Natural killer cell treated with Interleukin-12 subunit alpha and Interleukin-12 subunit beta and Interleukin-15 and Interleukin-18, amount 100 ng/mL, for 72 hours (primary cell): ENCODE results near the gene DPP10. TPM values are rescaled to one million over a fixed set of nuclear protein-coding genes. Genes with fewer than 3 reads are reported as not detected.

Experiments used
- ATAC-seq, 2 donors: fragments of 150-1000 bp; cut with Tn5 transposase in 1 of 2; sonication (Bioruptor Pico), chemical (Tn5 transposase) in 1 of 2; 2 replicates each; pipeline ENCODE4 v1.10.0; 2021
- DNase-seq: peaks from one replicate; pipeline ENCODE4 v3.0.0; 2022; ENCODE audit warnings: low spot score
- H3K27ac Mint-ChIP-seq, 2 donors: 1 replicate in 1 of 2; 2 replicates in 1 of 2; pipeline ENCODE4 v1.8.0; 2022; ENCODE audit warnings: mixed read lengths in 2 of 2, mild to moderate bottlenecking in 1 of 2, moderate library complexity in 1 of 2
- H3K27me3 Mint-ChIP-seq, 2 donors: 1 replicate in 1 of 2; 2 replicates in 1 of 2; pipeline ENCODE4 v1.8.0; 2022; ENCODE audit warnings: mixed read lengths in 2 of 2
- H3K36me3 Mint-ChIP-seq: one replicate; pipeline ENCODE4 v1.8.0; 2022; ENCODE audit warnings: mixed read lengths
- H3K4me1 Mint-ChIP-seq, 2 donors: 1 replicate in 1 of 2; 2 replicates in 1 of 2; pipeline ENCODE4 v1.8.0; 2022; ENCODE audit warnings: low read depth in 2 of 2, mixed read lengths in 2 of 2, mild to moderate bottlenecking in 1 of 2
- H3K4me3 Mint-ChIP-seq: one replicate; pipeline ENCODE4 v1.8.0; 2022; ENCODE audit warnings: mixed read lengths
- H3K9me3 Mint-ChIP-seq: 2 replicates; pipeline ENCODE4 v1.8.0; 2022; ENCODE audit warnings: mixed read lengths
- total RNA-seq, 2 donors: library from RNA; stranded (reverse); gene quantifications; one replicate each; pipeline ENCODE4 v1.2.3, GENCODE V29; 2022

The DPP10 gene
- total RNA-seq, 2 donors from 2014 or later, result not detected

DNA sequence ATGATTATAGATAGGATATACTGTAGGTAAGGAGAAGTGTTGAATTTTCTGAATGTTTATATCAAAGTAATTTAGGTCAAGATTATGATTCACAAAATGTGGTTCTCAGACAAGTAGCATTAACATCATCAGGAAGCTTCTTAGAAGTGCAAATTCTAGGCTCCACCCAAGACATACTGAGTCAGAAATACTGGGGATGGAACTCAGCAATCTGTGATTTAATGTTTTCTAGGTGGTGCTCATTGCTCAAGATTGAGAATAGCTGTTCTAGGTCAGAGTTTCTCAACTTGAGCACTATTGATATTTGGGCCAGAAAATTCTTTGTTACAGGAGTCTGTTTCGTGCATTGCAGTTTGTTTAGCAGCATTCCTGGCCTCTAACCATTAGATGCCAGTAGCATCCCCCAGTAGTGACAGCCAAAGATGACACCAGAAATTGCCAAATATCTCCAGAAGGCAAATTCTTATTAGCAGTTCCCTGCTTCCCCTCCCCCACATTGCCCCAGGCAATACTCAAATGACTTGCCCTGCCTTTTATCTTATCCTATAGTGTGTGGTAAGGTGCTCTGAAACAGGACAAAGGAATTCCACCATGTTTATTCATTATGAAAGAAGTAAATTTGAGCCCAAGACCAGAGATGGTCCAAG lies 1001.2 kb downstream of the DPP10 start:
- ATAC-seq, result no peak

DNA sequence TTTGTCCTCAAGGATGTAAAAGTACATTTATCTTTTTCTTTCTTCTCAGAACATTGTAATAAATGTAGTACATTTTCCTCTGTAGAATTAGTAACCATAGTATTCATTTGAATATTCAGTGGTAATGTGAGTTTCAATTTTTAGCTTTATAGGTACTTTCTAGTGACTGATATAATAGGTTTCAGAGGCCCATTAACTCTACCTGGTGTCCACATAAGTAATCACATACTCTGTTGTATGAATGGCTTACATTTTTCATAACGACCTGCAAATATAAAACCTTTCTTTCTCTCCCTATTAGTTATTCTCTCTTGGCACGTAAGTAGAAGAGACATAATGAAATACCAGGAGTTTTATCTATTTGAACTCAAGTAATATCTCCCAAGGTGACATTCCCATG lies 1017.6 kb downstream of the DPP10 start:
- H3K4me1 Mint-ChIP-seq, result no peaks in the 10 kb centered on the region
- H3K27me3 Mint-ChIP-seq, result no peaks in the 10 kb centered on the region
- DNase-seq (no peak), ATAC-seq (no peak)
- H3K36me3 Mint-ChIP-seq, result no peaks in the 10 kb centered on the region
- no peak overlapping the region for H3K27ac Mint-ChIP-seq
- no peak overlapping the region for H3K4me3 Mint-ChIP-seq
- peaks cover 18% of the 10 kb centered on the region for H3K9me3 Mint-ChIP-seq

More for the DNA sequence above, 1001.2 kb downstream of the DPP10 start:
- H3K27me3 Mint-ChIP-seq, result no peaks in the 10 kb centered on the region
- H3K4me1 Mint-ChIP-seq, result no peaks in the 10 kb centered on the region
- peaks cover 7% of the 10 kb centered on the region for H3K36me3 Mint-ChIP-seq
- no peak overlapping the region for H3K4me3 Mint-ChIP-seq
- no peak overlapping the region for H3K27ac Mint-ChIP-seq
- no peak for DNase-seq
- H3K9me3 Mint-ChIP-seq, result peaks cover 31% of the 10 kb centered on the region

DNA sequence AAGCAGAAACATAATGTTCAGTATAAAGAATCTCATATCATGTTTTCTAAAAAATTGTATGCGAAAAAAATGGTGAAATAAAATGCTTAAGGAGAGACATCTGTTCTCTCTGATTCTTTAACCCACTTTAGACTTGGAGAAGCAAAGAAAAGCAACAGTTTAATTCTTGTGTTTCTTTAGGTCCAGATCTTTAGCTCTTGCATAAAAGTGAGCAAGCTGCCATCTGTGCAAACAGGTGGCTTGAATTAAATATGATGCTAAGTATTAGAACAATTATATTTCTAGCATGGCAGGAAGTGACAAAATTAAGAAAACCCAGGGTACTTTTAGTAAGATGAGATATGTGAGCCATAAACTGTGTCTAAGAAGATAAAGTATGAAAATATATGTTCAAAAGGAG lies 1038.3 kb downstream of the DPP10 start:
- ATAC-seq (no peak), DNase-seq (no peak)
- H3K27me3 Mint-ChIP-seq, result no peaks in the 10 kb centered on the region
- H3K4me1 Mint-ChIP-seq, result no peaks in the 10 kb centered on the region
- peaks cover 15% of the 10 kb centered on the region for H3K9me3 Mint-ChIP-seq
- H3K36me3 Mint-ChIP-seq, result peaks cover 5% of the 10 kb centered on the region
- no peak overlapping the region for H3K4me3 Mint-ChIP-seq
- no peak overlapping the region for H3K27ac Mint-ChIP-seq

DNA sequence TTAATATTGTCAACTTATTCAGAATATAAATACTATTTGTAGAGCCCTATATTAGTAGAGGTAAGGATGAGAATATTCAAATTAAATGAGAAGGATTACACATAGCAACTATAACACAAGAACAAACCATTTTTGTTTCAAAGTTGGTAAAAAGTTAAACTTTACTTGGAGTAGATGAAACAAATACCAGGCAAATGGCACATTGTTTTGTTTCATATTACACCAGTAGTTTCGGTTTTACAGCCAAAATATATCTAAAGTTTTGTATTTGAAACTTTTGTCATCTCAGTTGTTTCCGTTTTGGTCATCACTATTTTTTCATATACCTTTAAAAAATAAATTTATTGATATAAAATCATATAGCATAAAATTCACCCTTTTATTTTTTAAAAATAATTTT lies 1039.4 kb downstream of the DPP10 start:
- DNase-seq (no peak), ATAC-seq (no peak)
- peaks cover 11% of the 10 kb centered on the region for H3K9me3 Mint-ChIP-seq
- no peak overlapping the region for H3K4me3 Mint-ChIP-seq
- H3K4me1 Mint-ChIP-seq, result no peaks in the 10 kb centered on the region
- H3K27ac Mint-ChIP-seq, result no peak overlapping the region
- H3K36me3 Mint-ChIP-seq, result no peaks in the 10 kb centered on the region
- H3K27me3 Mint-ChIP-seq, result no peaks in the 10 kb centered on the region

DNA sequence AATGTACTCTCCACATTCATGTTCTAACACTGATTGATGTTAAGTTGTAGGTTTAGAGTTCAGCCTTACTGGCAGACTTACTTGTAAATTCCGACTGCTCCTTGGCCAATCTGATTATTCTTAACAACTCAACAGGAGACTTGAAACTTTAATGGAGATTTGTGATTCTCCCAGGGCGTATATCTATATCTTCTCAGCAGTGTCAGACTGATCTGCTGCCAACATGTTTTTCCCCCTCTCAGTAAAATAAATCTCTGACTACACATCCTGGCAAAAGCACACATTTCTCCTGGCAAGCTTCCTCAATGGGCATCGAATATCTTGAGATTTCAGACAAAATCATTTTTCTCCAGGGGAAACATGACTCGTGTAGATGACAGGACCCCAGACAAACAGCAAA lies 1041.2 kb downstream of the DPP10 start:
- peaks cover 11% of the 10 kb centered on the region for H3K9me3 Mint-ChIP-seq
- no peak overlapping the region for H3K4me3 Mint-ChIP-seq
- no peaks in the 10 kb centered on the region for H3K27me3 Mint-ChIP-seq
- no peaks in the 10 kb centered on the region for H3K4me1 Mint-ChIP-seq
- ATAC-seq (no peak), DNase-seq (no peak)
- H3K27ac Mint-ChIP-seq, result no peak overlapping the region
- H3K36me3 Mint-ChIP-seq, result no peaks in the 10 kb centered on the region

DNA sequence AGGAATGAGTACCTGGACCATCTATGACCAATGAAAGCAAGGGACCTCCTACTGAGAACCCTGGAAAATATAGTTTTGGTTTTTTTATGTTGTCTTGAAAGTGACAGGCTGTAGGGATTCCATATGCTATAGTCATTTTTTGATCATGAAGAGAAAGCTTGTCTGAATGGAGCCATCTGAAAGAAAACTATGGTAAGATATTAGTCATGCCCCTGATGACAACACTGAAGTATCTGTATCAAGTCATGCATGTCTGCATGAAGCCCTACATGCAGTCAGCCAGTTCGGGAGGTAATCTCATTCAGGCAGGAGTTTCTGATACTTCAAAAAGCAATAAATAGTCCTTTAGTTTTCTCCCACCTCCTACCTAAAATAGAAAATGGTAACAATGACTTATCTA lies 1042.0 kb downstream of the DPP10 start:
- DNase-seq (no peak), ATAC-seq (no peak)
- H3K4me1 Mint-ChIP-seq, result no peaks in the 10 kb centered on the region
- no peaks in the 10 kb centered on the region for H3K36me3 Mint-ChIP-seq
- no peaks in the 10 kb centered on the region for H3K27me3 Mint-ChIP-seq
- H3K27ac Mint-ChIP-seq, result no peak overlapping the region
- H3K4me3 Mint-ChIP-seq, result no peak overlapping the region
- peaks cover 11% of the 10 kb centered on the region for H3K9me3 Mint-ChIP-seq

DNA sequence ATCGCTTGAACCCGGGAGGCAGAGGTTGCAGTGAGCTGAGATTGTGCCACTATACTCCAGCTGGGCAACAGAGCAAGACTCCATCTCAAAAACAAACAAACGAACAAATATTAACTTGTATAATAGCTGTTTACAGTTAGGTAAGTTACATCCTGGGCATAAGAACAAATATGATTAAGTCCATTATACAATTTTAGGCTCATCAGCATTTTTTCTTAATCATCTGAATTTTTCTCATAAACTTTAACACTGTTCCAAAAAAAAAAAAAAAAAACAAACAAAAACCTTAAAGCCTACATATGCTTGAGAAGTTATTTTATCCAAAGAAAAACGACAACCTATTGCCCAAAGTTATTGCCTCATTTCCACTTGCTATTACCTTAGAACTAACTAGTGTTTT lies 1042.5 kb downstream of the DPP10 start:
- Mint-ChIP-seq H3K36me3 (peaks cover 3% of the 10 kb centered on the region), H3K4me1 (no peaks in the 10 kb centered on the region), H3K27ac (no peak overlapping the region), H3K9me3 (peaks cover 11% of the 10 kb centered on the region), H3K27me3 (no peaks in the 10 kb centered on the region), H3K4me3 (no peak overlapping the region)
- DNase-seq (no peak), ATAC-seq (no peak)

DNA sequence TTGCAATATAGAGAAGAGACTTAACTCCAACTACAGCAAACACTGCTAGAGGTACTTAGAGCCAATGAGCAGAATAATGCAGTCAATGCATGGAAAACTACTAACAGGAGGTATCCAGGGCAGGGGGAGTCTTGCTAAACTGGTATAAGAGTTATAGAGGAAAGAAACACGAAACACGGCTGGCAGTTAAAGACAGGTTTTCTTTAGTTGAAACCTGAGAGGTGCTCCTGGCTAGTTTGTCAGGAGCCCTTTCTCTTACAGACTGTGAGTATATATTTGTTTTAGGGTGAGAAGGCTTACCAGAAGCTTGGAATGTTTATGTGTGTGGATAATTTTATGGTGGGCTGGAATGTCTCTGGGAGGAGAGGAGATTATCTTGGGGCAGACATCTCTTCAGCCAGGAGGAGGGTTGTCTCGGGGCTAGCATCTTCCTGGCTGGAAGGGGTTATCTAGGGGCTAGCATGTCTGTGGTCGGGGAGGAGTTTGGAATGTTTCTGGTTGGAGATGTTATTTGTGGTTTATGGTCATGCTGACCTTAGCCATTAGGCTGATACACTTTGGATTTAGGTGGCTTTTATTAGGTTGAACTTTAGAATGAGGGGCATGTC lies 1048.8 kb downstream of the DPP10 start:
- no peaks in the 10 kb centered on the region for H3K4me1 Mint-ChIP-seq
- no peak for DNase-seq
- ATAC-seq, result no peak
- no peak overlapping the region for H3K4me3 Mint-ChIP-seq
- no peaks in the 10 kb centered on the region for H3K9me3 Mint-ChIP-seq
- peaks cover 10% of the 10 kb centered on the region for H3K36me3 Mint-ChIP-seq
- H3K27me3 Mint-ChIP-seq, result no peaks in the 10 kb centered on the region
- no peak overlapping the region for H3K27ac Mint-ChIP-seq

DNA sequence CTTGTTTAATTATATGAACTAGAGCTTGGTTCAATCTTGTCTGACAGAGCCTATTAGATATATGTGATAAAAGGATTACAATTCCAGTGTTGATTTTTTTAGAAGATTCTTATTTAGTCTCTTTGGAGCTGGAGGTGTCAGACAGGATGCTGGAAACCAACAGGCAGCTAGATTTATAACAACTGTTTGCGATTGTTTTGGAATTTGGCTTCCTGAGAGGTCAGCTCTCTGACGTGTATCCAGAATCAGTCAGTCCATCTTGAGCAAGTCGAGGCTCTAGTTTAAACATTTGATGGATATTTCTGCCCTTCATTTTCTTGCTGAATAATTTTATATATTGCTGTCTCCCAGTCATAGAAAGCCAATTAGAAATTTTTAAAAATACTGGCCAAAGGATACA lies 1062.9 kb downstream of the DPP10 start:
- Mint-ChIP-seq H3K27me3 (no peaks in the 10 kb centered on the region), H3K4me3 (no peak overlapping the region), H3K9me3 (peaks cover 19% of the 10 kb centered on the region), H3K4me1 (no peaks in the 10 kb centered on the region), H3K36me3 (peaks cover 4% of the 10 kb centered on the region), H3K27ac (no peak overlapping the region)
- ATAC-seq (no peak), DNase-seq (no peak)

DNA sequence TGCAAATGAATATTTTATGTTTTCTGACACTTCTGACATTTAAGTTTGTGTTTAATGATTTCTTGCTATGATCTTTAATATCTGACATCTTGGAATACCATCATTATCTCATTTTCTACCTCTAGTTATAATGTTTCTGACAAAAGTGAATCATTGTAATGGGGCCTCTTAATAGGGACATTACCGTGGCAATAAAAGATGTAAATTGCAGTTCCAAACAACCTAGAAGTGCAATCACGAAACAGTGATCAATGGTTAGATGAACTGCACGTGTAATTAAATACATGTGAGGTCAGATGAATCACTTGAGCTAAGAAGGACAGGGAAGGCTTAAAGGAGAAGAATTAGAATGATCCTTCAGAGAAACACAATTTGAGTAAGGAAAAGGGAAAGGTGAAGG lies 1078.3 kb downstream of the DPP10 start:
- H3K4me3 Mint-ChIP-seq, result no peak overlapping the region
- H3K27me3 Mint-ChIP-seq, result no peaks in the 10 kb centered on the region
- peaks cover 22% of the 10 kb centered on the region for H3K9me3 Mint-ChIP-seq
- no peak for ATAC-seq
- DNase-seq, result no peak
- H3K4me1 Mint-ChIP-seq, result no peaks in the 10 kb centered on the region
- H3K27ac Mint-ChIP-seq, result no peak overlapping the region
- H3K36me3 Mint-ChIP-seq, result peaks cover 8% of the 10 kb centered on the region

DNA sequence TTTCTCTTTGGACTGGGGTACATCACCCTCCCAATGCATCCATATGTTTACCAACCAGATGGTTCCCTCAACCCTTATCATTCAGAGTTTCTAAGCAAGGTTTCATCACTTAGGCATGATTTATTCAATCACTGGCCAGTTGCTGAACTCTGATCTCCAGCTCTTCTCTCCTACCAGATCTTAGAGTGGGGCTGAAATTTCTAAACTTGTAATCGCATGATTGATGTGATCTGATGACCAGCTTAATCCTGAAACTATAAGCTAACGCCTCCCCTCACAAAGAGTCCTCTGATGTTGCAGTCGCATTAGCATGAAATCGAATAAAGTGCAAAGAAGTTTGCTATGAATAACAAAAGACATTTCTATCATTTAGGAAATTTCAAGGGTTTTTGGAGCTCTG lies 1082.0 kb downstream of the DPP10 start:
- Mint-ChIP-seq H3K36me3 (peaks cover 8% of the 10 kb centered on the region), H3K4me1 (no peaks in the 10 kb centered on the region), H3K27me3 (no peaks in the 10 kb centered on the region), H3K27ac (no peak overlapping the region), H3K4me3 (no peak overlapping the region), H3K9me3 (peaks cover 23% of the 10 kb centered on the region)
- ATAC-seq (no peak), DNase-seq (no peak)

DNA sequence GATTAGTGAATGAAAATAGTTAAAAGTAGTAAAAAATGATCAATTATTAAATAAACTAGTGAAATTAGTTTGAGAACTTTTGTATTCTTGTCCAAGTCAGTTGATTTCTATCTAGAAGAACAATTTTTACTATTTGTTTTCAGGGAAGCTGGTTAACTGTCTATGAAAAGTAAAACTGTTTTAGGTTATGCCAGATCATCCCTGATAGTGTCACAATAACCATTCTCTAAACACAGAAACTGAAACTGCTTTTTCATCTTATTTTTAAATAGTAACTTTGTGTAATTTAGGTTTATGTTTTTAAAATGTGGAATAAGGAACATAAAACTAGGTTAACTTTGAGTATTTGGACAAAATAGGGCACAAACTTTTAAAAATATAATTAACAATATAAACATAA lies 1087.2 kb downstream of the DPP10 start:
- Mint-ChIP-seq H3K9me3 (peaks cover 9% of the 10 kb centered on the region), H3K27ac (no peak overlapping the region), H3K36me3 (no peaks in the 10 kb centered on the region), H3K4me3 (no peak overlapping the region), H3K4me1 (no peaks in the 10 kb centered on the region), H3K27me3 (no peaks in the 10 kb centered on the region)
- DNase-seq, result no peak
- no peak for ATAC-seq

DNA sequence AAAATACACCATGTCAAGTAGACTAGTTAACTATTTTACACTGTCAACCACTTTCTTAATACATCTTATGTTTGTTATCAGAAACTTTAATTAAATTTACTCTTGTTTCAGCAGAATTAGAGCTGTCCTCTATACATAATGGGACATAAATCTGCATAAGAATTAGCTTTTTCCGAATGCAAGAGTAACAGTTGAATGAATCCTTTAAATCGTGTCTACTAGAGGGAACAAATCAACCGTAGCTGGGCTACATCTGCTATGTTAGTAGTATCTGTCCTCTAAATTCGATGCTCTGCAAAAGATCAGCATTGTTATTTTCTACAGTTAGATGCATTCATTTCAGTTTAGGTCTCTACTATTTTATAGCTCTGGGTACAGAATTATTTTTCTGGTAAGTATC lies 1090.6 kb downstream of the DPP10 start:
- Mint-ChIP-seq H3K36me3 (no peaks in the 10 kb centered on the region), H3K27me3 (no peaks in the 10 kb centered on the region), H3K27ac (no peak overlapping the region), H3K9me3 (peaks cover 5% of the 10 kb centered on the region), H3K4me1 (no peaks in the 10 kb centered on the region), H3K4me3 (no peak overlapping the region)
- DNase-seq (no peak), ATAC-seq (no peak)

DNA sequence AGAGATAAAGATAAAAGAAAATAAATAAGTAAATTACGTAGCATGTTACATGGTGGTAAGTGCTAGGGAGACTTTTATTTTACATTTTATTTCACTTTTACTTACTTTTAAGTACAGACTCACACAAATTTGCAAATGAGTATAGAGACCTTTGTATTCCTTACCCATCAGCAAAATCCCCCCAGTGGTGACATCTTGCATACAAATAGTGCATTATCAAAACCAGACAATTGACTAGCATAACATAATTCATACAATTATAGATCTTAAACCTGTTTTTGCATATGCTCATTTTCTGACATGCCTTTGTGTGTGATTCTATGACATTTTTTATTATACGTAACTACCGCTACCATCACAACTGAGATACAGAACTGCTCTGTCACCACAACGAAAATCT lies 1099.4 kb downstream of the DPP10 start:
- H3K27me3 Mint-ChIP-seq, result no peaks in the 10 kb centered on the region
- no peak for ATAC-seq

DNA sequence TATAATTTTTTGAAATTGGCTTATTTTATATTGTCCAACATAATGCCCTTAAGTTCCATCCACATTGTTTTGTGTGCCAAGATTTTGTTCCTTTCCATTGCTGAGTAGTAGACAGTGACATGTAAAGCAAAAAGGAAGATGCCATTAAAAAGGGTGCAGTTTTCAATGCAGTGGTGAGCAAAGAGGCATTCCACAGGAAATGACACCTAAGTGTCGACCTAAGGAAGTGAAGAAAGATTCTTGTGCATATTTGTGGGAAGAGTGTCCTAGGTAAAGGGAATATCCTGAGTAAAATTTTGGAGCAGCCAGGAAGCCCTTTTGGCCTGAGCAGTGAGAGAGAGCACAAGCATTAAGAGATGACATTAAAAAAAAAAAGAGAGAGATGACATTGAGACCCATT lies 1099.9 kb downstream of the DPP10 start:
- no peak overlapping the region for H3K4me3 Mint-ChIP-seq
- no peaks in the 10 kb centered on the region for H3K4me1 Mint-ChIP-seq
- H3K27me3 Mint-ChIP-seq, result no peaks in the 10 kb centered on the region
- no peak for DNase-seq
- no peak overlapping the region for H3K27ac Mint-ChIP-seq
- peaks cover 13% of the 10 kb centered on the region for H3K9me3 Mint-ChIP-seq
- H3K36me3 Mint-ChIP-seq, result peaks cover 9% of the 10 kb centered on the region
- no peak for ATAC-seq

More for the DNA sequence above, 1099.4 kb downstream of the DPP10 start:
- DNase-seq, result no peak
- H3K4me3 Mint-ChIP-seq, result no peak overlapping the region
- no peak overlapping the region for H3K27ac Mint-ChIP-seq
- H3K36me3 Mint-ChIP-seq, result peaks cover 9% of the 10 kb centered on the region
- peaks cover 13% of the 10 kb centered on the region for H3K9me3 Mint-ChIP-seq
- no peaks in the 10 kb centered on the region for H3K4me1 Mint-ChIP-seq
